Glutamatergic neuron (in vitro differentiated cells): Measurements from ENCODE around the gene SRGAP3. TPM values are rescaled to one million over a fixed set of nuclear protein-coding genes. Genes with fewer than 3 reads are reported as not detected.

Experiments
- DNase-seq: peaks from one replicate; pipeline ENCODE4 v3.0.0; 2022
- H3K27ac Mint-ChIP-seq: one replicate; pipeline ENCODE4 v1.8.0; 2020; ENCODE audit warnings: mild to moderate bottlenecking, mixed read lengths, inconsistent platforms; ENCODE audit not compliant: unreplicated experiment
- H3K27me3 Mint-ChIP-seq: one replicate; pipeline ENCODE4 v1.8.0; 2020; ENCODE audit warnings: mild to moderate bottlenecking, moderate library complexity, mixed read lengths, inconsistent platforms; ENCODE audit not compliant: unreplicated experiment
- H3K36me3 Mint-ChIP-seq: one replicate; pipeline ENCODE4 v1.8.0; 2020; ENCODE audit warnings: mild to moderate bottlenecking, mixed read lengths, inconsistent platforms; ENCODE audit not compliant: unreplicated experiment
- H3K4me1 Mint-ChIP-seq: one replicate; pipeline ENCODE4 v1.8.0; 2020; ENCODE audit warnings: mild to moderate bottlenecking, low read depth, mixed read lengths, inconsistent platforms; ENCODE audit not compliant: unreplicated experiment
- H3K4me3 Mint-ChIP-seq: one replicate; pipeline ENCODE4 v1.8.0; 2020; ENCODE audit warnings: mild to moderate bottlenecking, mixed read lengths, inconsistent platforms; ENCODE audit not compliant: unreplicated experiment
- H3K9me3 Mint-ChIP-seq: one replicate; pipeline ENCODE4 v1.8.0; 2020; ENCODE audit warnings: mild to moderate bottlenecking, moderate library complexity, mixed read lengths, inconsistent platforms; ENCODE audit not compliant: unreplicated experiment
- total RNA-seq: library from RNA; stranded (reverse); fragmentation: NEBNext Ultra II Directional; extraction: Animal tissue kit (Norgen Biotek cat#: 25700); gene quantifications from one replicate; pipeline ENCODE4 v1.2.1, GENCODE V29; 2021; ENCODE audit not compliant: unreplicated experiment
- TF ChIP-seq, protein P1 (sequence below): fragments of 200-600 bp; sonication (generic); IDR thresholded peaks from one replicate; pipeline ENCODE4 v1.5.0; 2021; ENCODE audit not compliant: partially characterized antibody, unreplicated experiment

Gene SRGAP3
- total RNA-seq, 1 donor from 2014 or later, result 197 TPM

DNA sequence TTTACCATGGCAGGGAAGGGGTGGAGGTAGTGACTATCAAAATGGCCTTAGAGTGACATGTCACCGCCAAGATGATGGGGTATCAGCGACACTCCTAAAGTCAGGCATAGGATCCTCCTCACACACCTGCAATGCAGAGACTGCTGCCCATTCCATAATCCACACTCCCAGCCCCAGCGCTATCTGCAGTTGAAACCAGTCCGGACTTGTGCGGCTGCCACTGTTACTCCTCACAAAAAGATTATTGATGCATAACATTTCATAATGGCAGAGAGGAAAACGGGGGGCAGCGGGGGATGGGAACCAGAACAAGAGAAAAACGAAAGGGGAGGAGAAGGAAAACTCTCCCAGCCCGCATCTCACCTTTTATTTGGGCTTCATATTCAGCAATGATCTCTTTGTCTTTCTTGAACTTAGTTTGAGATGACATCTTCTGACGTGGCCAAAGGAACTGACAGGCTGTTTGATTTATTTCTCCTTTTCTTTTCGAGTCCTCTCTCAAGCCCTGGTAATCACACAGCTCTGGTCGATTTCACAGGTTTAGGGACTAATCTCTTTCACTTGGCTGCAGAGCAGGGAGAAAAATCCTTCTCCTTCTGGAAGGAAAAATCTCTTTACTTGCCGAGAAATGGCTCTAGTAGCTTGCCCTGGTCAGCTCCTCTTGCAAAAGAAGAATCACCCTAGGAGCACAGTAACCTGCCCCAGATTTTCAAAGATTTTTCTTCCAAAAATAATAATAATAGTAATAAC lies 749 bp downstream of the SRGAP3 start:
- peaks cover 29% of the 10 kb centered on the region for H3K4me1 Mint-ChIP-seq
- H3K36me3 Mint-ChIP-seq, result no peaks in the 10 kb centered on the region
- peak overlapping the region; percentile 99 for H3K4me3 Mint-ChIP-seq
- DNase-seq, result no peak
- peaks cover 3% of the 10 kb centered on the region for H3K27me3 Mint-ChIP-seq
- TF ChIP-seq, protein P1, sequence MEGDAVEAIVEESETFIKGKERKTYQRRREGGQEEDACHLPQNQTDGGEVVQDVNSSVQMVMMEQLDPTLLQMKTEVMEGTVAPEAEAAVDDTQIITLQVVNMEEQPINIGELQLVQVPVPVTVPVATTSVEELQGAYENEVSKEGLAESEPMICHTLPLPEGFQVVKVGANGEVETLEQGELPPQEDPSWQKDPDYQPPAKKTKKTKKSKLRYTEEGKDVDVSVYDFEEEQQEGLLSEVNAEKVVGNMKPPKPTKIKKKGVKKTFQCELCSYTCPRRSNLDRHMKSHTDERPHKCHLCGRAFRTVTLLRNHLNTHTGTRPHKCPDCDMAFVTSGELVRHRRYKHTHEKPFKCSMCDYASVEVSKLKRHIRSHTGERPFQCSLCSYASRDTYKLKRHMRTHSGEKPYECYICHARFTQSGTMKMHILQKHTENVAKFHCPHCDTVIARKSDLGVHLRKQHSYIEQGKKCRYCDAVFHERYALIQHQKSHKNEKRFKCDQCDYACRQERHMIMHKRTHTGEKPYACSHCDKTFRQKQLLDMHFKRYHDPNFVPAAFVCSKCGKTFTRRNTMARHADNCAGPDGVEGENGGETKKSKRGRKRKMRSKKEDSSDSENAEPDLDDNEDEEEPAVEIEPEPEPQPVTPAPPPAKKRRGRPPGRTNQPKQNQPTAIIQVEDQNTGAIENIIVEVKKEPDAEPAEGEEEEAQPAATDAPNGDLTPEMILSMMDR, result no peak
- peak overlapping the region; percentile 95 for H3K27ac Mint-ChIP-seq
- peaks cover 3% of the 10 kb centered on the region for H3K9me3 Mint-ChIP-seq

DNA sequence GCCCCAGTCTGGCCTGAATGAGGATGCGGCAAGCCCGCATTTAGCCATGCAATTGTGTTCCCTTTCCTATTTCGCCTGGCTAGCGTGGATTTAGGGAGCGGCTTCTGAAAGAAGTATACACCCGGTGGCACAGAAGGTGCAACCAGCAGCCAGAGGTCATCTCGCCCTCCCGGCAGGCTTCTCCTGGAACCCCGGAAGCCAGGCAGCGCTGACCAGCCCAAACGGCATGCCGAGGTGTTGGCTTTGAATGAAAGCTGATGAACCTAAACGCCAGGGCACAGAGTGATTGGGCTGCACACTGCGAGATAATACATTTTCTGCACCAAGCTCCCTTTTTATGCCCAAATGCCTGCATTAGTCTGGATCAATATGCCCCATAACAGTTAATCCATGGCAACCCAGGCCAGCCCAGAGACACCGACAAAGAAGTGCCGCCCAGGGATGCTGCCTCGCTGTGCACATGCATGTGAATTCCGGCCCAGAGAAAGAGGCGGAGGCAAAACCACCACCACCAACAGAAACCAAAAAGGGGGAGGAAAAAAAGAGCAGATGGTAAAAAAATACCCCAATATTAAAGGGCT lies 1.4 kb downstream of the SRGAP3 start:
- no peaks in the 10 kb centered on the region for H3K36me3 Mint-ChIP-seq
- peaks cover 29% of the 10 kb centered on the region for H3K4me1 Mint-ChIP-seq
- TF ChIP-seq, protein P1, result no peak
- peak overlapping the region; percentile 99 for H3K4me3 Mint-ChIP-seq
- H3K27ac Mint-ChIP-seq, result peak overlapping the region; percentile 95
- DNase-seq, result peak; percentile 40
- H3K9me3 Mint-ChIP-seq, result peaks cover 3% of the 10 kb centered on the region
- H3K27me3 Mint-ChIP-seq, result peaks cover 4% of the 10 kb centered on the region

DNA sequence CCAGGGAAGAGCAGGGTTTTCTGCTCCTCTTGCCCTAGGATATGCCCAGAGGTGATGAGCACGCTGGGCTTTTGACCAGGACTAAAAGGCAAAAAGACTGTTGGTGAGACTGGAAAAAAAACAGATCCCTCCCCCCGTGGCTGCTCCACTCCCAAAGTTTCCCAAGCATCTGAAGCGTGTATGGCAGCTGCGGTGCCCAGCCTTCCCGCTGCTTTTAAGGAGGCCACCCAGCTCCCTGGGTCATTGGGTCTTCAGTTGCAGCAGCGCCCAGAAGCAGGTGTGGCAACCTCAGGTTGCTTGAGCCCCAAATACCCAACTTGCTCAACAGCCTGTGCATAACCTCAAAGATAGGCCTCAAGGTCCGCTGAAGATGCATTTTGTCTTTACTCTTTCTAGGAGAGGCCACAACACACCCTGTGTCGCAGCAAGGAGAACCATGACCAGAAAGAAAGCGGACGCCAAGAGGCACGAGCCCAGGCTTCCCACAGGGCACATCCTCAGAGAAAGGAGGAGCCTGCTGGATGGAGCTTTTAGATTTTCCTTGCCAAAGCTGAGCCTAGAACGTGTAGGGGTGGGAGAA lies 2.0 kb downstream of the SRGAP3 start:
- peak; percentile 25 for DNase-seq
- Mint-ChIP-seq H3K36me3 (no peaks in the 10 kb centered on the region), H3K4me3 (peak overlapping the region; percentile 99), H3K27ac (peak overlapping the region; percentile 95), H3K4me1 (peaks cover 29% of the 10 kb centered on the region), H3K9me3 (peaks cover 3% of the 10 kb centered on the region), H3K27me3 (peaks cover 5% of the 10 kb centered on the region)
- TF ChIP-seq, protein P1, result no peak

DNA sequence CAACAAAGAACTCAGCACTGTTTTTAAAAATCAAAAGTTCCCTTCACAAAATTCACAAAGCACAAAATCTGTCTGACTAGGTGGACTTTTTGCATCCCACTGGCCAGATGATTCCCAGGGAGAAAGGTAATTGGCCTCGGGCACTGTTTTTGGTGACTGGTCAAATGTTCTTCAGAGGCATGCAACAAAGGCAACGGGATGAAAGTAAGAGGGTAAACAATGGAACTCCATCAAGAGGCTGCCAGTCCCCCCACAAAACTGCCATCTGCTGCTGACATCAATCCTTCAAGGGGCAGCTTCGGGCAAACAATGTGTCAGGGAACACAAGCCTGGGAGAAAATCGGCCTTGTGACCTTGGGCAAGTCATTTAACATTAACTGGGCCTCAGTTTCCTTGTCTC lies 3.3 kb downstream of the SRGAP3 start:
- peak overlapping the region; percentile 99 for H3K4me3 Mint-ChIP-seq
- peaks cover 7% of the 10 kb centered on the region for H3K27me3 Mint-ChIP-seq
- H3K9me3 Mint-ChIP-seq, result peaks cover 3% of the 10 kb centered on the region
- H3K4me1 Mint-ChIP-seq, result peaks cover 32% of the 10 kb centered on the region
- H3K27ac Mint-ChIP-seq, result peak overlapping the region; percentile 19
- no peak for DNase-seq
- H3K36me3 Mint-ChIP-seq, result no peaks in the 10 kb centered on the region
- TF ChIP-seq, protein P1, result no peak
